GM12873 (cell line): Measurements from ENCODE around the gene FOXC2.

Experiments
- TF ChIP-seq, protein P1 (sequence below): IDR thresholded peaks from 2 replicates; pipeline ENCODE4 v1.5.1; 2012; ENCODE audit warnings: low read depth, mild to moderate bottlenecking, moderate library complexity, low read length, control low read depth; ENCODE audit not compliant: insufficient read depth; ENCODE audit errors: missing control alignments

The FOXC2 gene

GRCh38 chr16:86570558-86571529 lies 4.2 kb downstream of the FOXC2 start:
- TF ChIP-seq, protein P1, sequence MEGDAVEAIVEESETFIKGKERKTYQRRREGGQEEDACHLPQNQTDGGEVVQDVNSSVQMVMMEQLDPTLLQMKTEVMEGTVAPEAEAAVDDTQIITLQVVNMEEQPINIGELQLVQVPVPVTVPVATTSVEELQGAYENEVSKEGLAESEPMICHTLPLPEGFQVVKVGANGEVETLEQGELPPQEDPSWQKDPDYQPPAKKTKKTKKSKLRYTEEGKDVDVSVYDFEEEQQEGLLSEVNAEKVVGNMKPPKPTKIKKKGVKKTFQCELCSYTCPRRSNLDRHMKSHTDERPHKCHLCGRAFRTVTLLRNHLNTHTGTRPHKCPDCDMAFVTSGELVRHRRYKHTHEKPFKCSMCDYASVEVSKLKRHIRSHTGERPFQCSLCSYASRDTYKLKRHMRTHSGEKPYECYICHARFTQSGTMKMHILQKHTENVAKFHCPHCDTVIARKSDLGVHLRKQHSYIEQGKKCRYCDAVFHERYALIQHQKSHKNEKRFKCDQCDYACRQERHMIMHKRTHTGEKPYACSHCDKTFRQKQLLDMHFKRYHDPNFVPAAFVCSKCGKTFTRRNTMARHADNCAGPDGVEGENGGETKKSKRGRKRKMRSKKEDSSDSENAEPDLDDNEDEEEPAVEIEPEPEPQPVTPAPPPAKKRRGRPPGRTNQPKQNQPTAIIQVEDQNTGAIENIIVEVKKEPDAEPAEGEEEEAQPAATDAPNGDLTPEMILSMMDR: no peak

DNA sequence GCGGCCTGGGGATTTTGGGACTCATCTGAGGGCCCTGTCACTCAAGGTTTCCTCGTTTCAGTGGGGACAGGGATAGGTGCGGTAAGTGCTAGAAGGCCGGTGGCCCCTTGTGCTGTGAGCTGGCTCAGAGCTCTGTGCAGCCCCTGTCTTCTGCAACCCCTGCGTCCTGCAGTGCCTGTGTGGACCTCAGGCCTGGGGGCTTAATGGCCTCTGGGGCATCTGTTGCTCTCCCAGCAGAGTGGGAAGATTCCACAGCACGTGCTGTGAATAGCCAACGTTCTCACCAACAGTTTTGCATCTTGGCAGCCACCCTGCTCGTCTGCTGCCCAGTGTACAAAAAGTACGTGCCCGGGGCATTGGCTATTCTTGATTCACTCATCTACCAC lies 4.9 kb downstream of the FOXC2 start:
- TF ChIP-seq, protein P1: no peak

- TF ChIP-seq, protein P1: no peak
Observed at GRCh38 chr16:86572041-86572521, 5.5 kb downstream of the FOXC2 start.

DNA sequence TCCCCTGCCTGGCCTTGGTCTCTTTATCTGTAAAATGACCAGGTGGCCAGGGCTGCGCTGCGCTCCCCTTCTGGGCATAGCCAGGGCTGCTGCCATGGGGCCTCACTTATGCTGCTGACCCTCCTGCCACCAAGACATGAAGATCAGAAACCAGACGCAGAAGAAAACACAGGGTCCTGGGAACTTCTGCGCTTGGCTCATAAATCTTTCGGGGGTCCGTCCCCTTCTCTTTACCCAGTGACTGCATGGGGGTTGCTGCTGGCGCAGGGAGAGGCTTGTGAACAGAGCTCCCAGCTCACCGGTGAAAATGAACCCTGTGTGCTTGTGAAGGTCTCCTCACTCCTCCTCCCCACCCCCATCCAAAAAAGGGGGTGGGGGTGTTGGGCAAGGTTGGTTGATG lies 6.0 kb downstream of the FOXC2 start:
- TF ChIP-seq, protein P1: no peak

GRCh38 chr16:86573215-86573614 lies 6.6 kb downstream of the FOXC2 start:
- TF ChIP-seq, protein P1: no peak

- TF ChIP-seq, protein P1: no peak
Observed at GRCh38 chr16:86573646-86574508, 7.2 kb downstream of the FOXC2 start.

GRCh38 chr16:86574646-86575045 lies 8.0 kb downstream of the FOXC2 start:
- TF ChIP-seq, protein P1: no peak
